H1 (cell line): ENCODE measurements around the gene EPHA3.
A peak's percentile ranks its signal among the peaks of the same experiment; 100 is the strongest.

Experiments used
- CHD7 ChIP-seq: fragments of 300-600 bp; sonication (generic); IDR thresholded peaks from 2 replicates; pipeline ENCODE4 v1.7.1; 2012; ENCODE audit warnings: low read length, moderate library complexity, mild to moderate bottlenecking, inconsistent platforms; ENCODE audit not compliant: insufficient replicate concordance
- CTCF ChIP-seq, 3 experiments: IDR thresholded peaks; 1 replicate in 2 of 3; 2 replicates in 1 of 3; pipeline versions ENCODE4 v1.5.1 to v1.6.1; 2011; ENCODE audit warnings: low read length in 3 of 3, mild to moderate bottlenecking in 3 of 3, inconsistent platforms in 2 of 3, low read depth in 1 of 3, moderate library complexity in 1 of 3; ENCODE audit not compliant: insufficient read depth in 1 of 3; ENCODE audit errors: control extremely low read depth in 1 of 3
- EP300 ChIP-seq, 2 experiments: IDR thresholded peaks; 1 replicate in 1 of 2; 2 replicates in 1 of 2; pipeline ENCODE4 v1.6.1; 2011 to 2012; ENCODE audit warnings: low read depth in 2 of 2, low read length in 2 of 2, mild to moderate bottlenecking in 2 of 2, borderline replicate concordance in 1 of 2, inconsistent platforms in 1 of 2, moderate library complexity in 1 of 2
- GABPA ChIP-seq: IDR thresholded peaks from 2 replicates; pipeline ENCODE4 v1.6.1; 2011; ENCODE audit warnings: mild to moderate bottlenecking, low read length, moderate library complexity, borderline replicate concordance; ENCODE audit not compliant: insufficient read depth
- HDAC2 ChIP-seq, 2 experiments: fragments of 300-600 bp in 1 of 2; sonication (generic) in 1 of 2; IDR thresholded peaks; 2 replicates each; pipeline ENCODE4 v1.6.1; 2011 to 2012; ENCODE audit warnings: low read depth in 2 of 2, low read length in 2 of 2, mild to moderate bottlenecking in 2 of 2, moderate library complexity in 2 of 2, borderline replicate concordance in 1 of 2, inconsistent platforms in 1 of 2
- RXRA ChIP-seq: IDR thresholded peaks from 2 replicates; pipeline ENCODE4 v1.6.1; 2011; ENCODE audit warnings: low read depth, mild to moderate bottlenecking, low read length, moderate library complexity; ENCODE audit not compliant: insufficient read depth
- SIN3A ChIP-seq, 2 experiments: IDR thresholded peaks in 1 of 2; conservative IDR thresholded peaks in 1 of 2; 2 replicates each; pipeline ENCODE4 v1.6.1; 2011 to 2012; ENCODE audit warnings: low read length in 2 of 2, improper control_type of control experiment in 1 of 2, low read depth in 1 of 2, mild to moderate bottlenecking in 1 of 2

GRCh38 chr3:89107461-89108290, at the start of gene EPHA3:
- TF ChIP-seq SIN3A (conservative IDR thresholded peaks at IDR 0.05 in 1 of 2, IDR thresholded peaks at IDR 0.05 in 1 of 2; ENCODE audit: low read depth in 1 of 2, low read length in 2 of 2) = peak; percentile 94 to 95; a peak in 3 of 4 replicates
- TF ChIP-seq CHD7 = no peak
- TF ChIP-seq CTCF (IDR thresholded peaks at IDR 0.05; ENCODE audit: control extremely low read depth in 1 of 3, insufficient read depth in 1 of 3, low read depth in 1 of 3, low read length in 3 of 3) = no peak
- TF ChIP-seq EP300 (IDR thresholded peaks at IDR 0.05; ENCODE audit: borderline replicate concordance in 1 of 2, low read depth in 2 of 2, low read length in 2 of 2) = no peak
- TF ChIP-seq RXRA = no peak
- peak; percentile 48 to 56; a peak in 1 of 4 replicates for TF ChIP-seq HDAC2 (IDR thresholded peaks at IDR 0.05; ENCODE audit: borderline replicate concordance in 1 of 2, low read depth in 2 of 2, low read length in 2 of 2)
- TF ChIP-seq GABPA = no peak
